Gastroesophageal sphincter (tissue), 4 donors: ENCODE measurements around the gene COG8. TPM values are rescaled to one million over a fixed set of nuclear protein-coding genes. Genes with fewer than 3 reads are reported as not detected.

ENCODE experiments used
- ATAC-seq: fragments of 150-250 bp; one replicate; pipeline ENCODE4 v1.9.1; 2016; ENCODE audit warnings: mild to moderate bottlenecking, moderate library complexity
- H3K27ac ChIP-seq, 4 donors: fragments of 200-600 bp; sonication (generic) in 3 of 4; 1 replicate in 3 of 4; 2 replicates in 1 of 4; pipeline ENCODE4 v1.5.1; 2016 to 2019
- H3K27me3 ChIP-seq: fragments of 200-600 bp; sonication (generic); one replicate; pipeline ENCODE4 v1.5.1; 2019
- H3K36me3 ChIP-seq, 2 donors: fragments of 200-600 bp; sonication (generic); one replicate each; pipeline ENCODE4 v1.5.1; 2019; ENCODE audit warnings: control low read depth in 1 of 2
- H3K4me1 ChIP-seq, 3 donors: fragments of 200-600 bp; sonication (generic); 1 replicate in 2 of 3; 2 replicates in 1 of 3; pipeline ENCODE4 v1.5.1; 2016 to 2019; ENCODE audit warnings: control low read depth in 2 of 3
- H3K4me3 ChIP-seq, 2 donors: fragments of 200-600 bp; sonication (generic); one replicate each; pipeline ENCODE4 v1.5.1; 2019; ENCODE audit warnings: mild to moderate bottlenecking in 1 of 2, moderate library complexity in 1 of 2
- H3K9me3 ChIP-seq, 3 donors: fragments of 200-600 bp; sonication (generic); one replicate each; pipeline ENCODE4 v1.5.1; 2017 to 2019; ENCODE audit warnings: control low read depth in 2 of 3
- EP300 ChIP-seq: sonication (generic); formaldehyde crosslinking; IDR thresholded peaks from one replicate; pipeline ENCODE4 v1.6.1; 2017; ENCODE audit warnings: antibody characterized with exemption, mild to moderate bottlenecking
- POLR2A ChIP-seq, 2 donors: fragments of 450-650 bp; IDR thresholded peaks; one replicate each; pipeline ENCODE4 v1.6.1; 2017; ENCODE audit warnings: antibody characterized with exemption in 2 of 2, mild to moderate bottlenecking in 2 of 2, moderate library complexity in 1 of 2
- POLR2AphosphoS5 ChIP-seq: sonication (generic); formaldehyde crosslinking; IDR thresholded peaks from one replicate; pipeline ENCODE4 v1.6.1; 2017; ENCODE audit warnings: antibody characterized with exemption
- WGBS, 2 donors: methylation state at CpG; one replicate each; pipeline ENCODE4 v1.1.5; 2018; ENCODE audit warnings: low coverage in 1 of 2; 5-methylcytosine and 5-hydroxymethylcytosine counted together
- total RNA-seq, 4 donors: library from RNA; depleted of rRNA; stranded (reverse); fragments of >200 nt; gene quantifications; one replicate each; pipeline ENCODE4 v1.1.0, GENCODE V29; 2016
- TF ChIP-seq, protein P1 (sequence below), 4 experiments: fragments of 200-600 bp in 2 of 4; fragments of 450-650 bp in 2 of 4; sonication (generic) in 1 of 4; IDR thresholded peaks; one replicate each; pipeline ENCODE4 v1.5.1; 2017 to 2019; ENCODE audit warnings: antibody characterized with exemption in 4 of 4, mild to moderate bottlenecking in 2 of 4, moderate library complexity in 2 of 4

The COG8 gene
- total RNA-seq, 4 donors from 2014 or later, result 33.3 to 48.6 (median 43.5) TPM

DNA sequence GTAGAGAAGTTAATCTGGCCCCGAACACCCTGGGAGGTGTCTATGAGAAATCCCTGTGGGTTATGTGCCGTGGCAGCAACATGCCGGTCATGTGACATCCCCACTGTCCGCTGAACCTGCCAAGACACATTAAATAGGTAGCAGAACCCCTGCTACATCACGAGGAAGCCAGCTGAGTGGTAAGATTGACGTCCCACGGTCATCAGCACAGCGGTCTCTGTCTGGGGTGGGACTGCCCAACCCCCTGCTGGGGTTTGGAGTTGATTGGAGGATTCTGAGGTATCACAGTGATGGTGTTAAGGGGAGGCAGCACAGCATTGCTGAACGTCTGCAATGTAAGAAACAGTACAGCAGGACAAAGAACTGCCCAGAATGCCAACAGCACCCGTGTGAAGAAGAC, 10.2 kb upstream of the COG8 start:
- Histone ChIP-seq H3K4me3 (no peak overlapping the region), H3K27ac (no peak overlapping the region), H3K27me3 (no peaks in the 10 kb centered on the region), H3K4me1 (no peaks in the 10 kb centered on the region), H3K9me3 (no peaks in the 10 kb centered on the region), H3K36me3 (peaks cover 0 to 43% of the 10 kb centered on the region in 2 donors)
- ATAC-seq, result no peak
- TF ChIP-seq, protein P1, sequence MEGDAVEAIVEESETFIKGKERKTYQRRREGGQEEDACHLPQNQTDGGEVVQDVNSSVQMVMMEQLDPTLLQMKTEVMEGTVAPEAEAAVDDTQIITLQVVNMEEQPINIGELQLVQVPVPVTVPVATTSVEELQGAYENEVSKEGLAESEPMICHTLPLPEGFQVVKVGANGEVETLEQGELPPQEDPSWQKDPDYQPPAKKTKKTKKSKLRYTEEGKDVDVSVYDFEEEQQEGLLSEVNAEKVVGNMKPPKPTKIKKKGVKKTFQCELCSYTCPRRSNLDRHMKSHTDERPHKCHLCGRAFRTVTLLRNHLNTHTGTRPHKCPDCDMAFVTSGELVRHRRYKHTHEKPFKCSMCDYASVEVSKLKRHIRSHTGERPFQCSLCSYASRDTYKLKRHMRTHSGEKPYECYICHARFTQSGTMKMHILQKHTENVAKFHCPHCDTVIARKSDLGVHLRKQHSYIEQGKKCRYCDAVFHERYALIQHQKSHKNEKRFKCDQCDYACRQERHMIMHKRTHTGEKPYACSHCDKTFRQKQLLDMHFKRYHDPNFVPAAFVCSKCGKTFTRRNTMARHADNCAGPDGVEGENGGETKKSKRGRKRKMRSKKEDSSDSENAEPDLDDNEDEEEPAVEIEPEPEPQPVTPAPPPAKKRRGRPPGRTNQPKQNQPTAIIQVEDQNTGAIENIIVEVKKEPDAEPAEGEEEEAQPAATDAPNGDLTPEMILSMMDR (IDR thresholded peaks at IDR 0.05), result no peak
- TF ChIP-seq POLR2AphosphoS5, result no peak
- no peak for TF ChIP-seq EP300
- TF ChIP-seq POLR2A (IDR thresholded peaks at IDR 0.05), result no peak
- 74 to 97% methylated on average over 5 to 6 of the region's 10 CpGs for WGBS, 2 donors

DNA sequence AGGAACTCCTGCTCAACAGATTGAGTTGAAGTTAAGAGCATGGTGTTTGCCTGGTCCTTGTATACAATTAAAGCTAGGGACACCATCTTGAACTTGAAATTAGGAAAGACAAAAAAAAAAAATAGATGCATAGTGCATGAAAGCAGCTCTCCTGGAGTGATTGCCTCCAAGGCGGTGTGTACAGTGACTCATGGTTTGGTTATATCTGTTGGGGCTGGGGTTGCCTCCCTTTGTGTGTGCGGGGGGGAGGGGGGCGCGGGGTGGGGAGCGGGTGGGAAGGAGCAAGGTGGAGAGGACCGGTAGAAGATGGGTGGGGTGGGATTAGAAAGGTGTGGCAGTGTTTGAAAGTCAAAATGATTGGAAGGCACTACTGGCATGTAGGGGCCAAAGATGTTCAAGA, 8.9 kb upstream of the COG8 start:
- Histone ChIP-seq H3K36me3 (peaks cover 0 to 52% of the 10 kb centered on the region in 2 donors), H3K4me1 (no peaks in the 10 kb centered on the region), H3K9me3 (no peaks in the 10 kb centered on the region), H3K27me3 (no peaks in the 10 kb centered on the region), H3K27ac (no peak overlapping the region), H3K4me3 (no peak overlapping the region)
- no peak for ATAC-seq
- TF ChIP-seq EP300 (no peak), POLR2A (IDR thresholded peaks at IDR 0.05) (no peak), POLR2AphosphoS5 (no peak)
- TF ChIP-seq, protein P1 (IDR thresholded peaks at IDR 0.05), result no peak
- WGBS, 2 donors, result 63 to 94% methylated on average over 1 to 3 of the region's 6 CpGs

DNA sequence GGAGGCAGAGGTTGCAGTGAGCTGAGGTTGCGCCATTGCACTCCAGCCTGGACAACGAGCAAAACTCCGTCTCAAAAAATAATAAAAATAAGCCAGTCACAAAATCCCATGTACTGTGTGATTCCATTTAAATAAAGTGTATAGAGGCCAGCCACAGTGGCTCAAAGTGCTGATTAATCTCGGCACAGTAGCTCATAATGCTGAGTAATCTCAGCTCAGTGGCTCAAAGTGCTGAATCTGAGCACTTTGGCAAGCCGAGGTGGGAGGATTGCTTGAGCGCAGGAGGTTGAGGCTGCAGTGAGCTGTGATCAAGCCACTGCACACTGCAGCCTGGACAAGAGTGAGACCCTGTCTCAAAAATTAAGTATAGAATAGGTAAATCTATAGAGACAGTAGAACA, 7.3 kb upstream of the COG8 start:
- ATAC-seq, result no peak
- Histone ChIP-seq H3K27ac (no peak overlapping the region), H3K36me3 (peaks cover 0 to 42% of the 10 kb centered on the region in 2 donors), H3K9me3 (no peaks in the 10 kb centered on the region), H3K4me1 (no peaks in the 10 kb centered on the region), H3K27me3 (no peaks in the 10 kb centered on the region), H3K4me3 (no peak overlapping the region)
- WGBS, 2 donors, result 85 to 86% methylated on average over 4 to 6 of the region's 6 CpGs
- TF ChIP-seq POLR2AphosphoS5, result no peak
- no peak for TF ChIP-seq EP300
- no peak for TF ChIP-seq POLR2A (IDR thresholded peaks at IDR 0.05)
- TF ChIP-seq, protein P1 (IDR thresholded peaks at IDR 0.05), result no peak

DNA sequence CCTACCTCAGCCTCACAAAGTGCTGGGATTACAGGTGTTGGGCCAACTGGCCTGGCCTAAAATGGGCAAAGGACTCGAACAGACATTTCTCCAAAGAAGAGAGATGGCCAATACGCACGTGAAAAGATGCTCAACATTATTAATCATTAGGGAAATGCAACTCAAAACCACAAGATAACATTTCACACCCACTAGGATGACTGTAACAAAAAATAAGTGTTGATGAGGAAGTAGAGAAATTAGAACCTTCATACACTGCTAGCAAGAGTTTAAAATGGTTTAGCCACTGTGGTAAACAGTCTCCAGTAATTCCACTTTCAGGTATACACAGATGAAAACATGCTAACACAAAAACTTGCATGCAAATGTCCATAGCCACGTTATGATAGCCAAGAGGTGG, 6.6 kb upstream of the COG8 start:
- Histone ChIP-seq H3K9me3 (no peaks in the 10 kb centered on the region), H3K36me3 (peaks cover 0 to 40% of the 10 kb centered on the region in 2 donors), H3K27me3 (no peaks in the 10 kb centered on the region), H3K4me3 (no peak overlapping the region), H3K4me1 (peaks cover 0 to 2% (median 0%) of the 10 kb centered on the region in 3 donors), H3K27ac (no peak overlapping the region)
- TF ChIP-seq, protein P1 (IDR thresholded peaks at IDR 0.05), result no peak
- no peak for TF ChIP-seq POLR2AphosphoS5
- TF ChIP-seq POLR2A (IDR thresholded peaks at IDR 0.05), result no peak
- no peak for TF ChIP-seq EP300
- WGBS, 2 donors, result 67 to 85% methylated on average over 3 to 4 of the region's 4 CpGs
- ATAC-seq, result no peak

GRCh38 chr16:69344171-69344570, 4.8 kb upstream of the COG8 start:
- Histone ChIP-seq H3K9me3 (no peaks in the 10 kb centered on the region), H3K36me3 (peaks cover 0 to 26% of the 10 kb centered on the region in 2 donors), H3K4me3 (no peak overlapping the region), H3K27me3 (no peaks in the 10 kb centered on the region), H3K4me1 (peaks cover 3 to 13% (median 5%) of the 10 kb centered on the region in 3 donors), H3K27ac (no peak overlapping the region)
- no peak for ATAC-seq
- 83 to 86% methylated on average over 1 to 5 of the region's 5 CpGs for WGBS, 2 donors
- TF ChIP-seq POLR2A (IDR thresholded peaks at IDR 0.05) (no peak), POLR2AphosphoS5 (no peak), EP300 (no peak)
- TF ChIP-seq, protein P1 (IDR thresholded peaks at IDR 0.05), result no peak
